HepG2 (cell line): ENCODE results near the gene GNL1. TPM values are rescaled to one million over a fixed set of nuclear protein-coding genes. Genes with fewer than 3 reads are reported as not detected.
A peak's percentile ranks its signal among the peaks of the same experiment; 100 is the strongest.

Experiments
- AKAP8 ChIP-seq: sonication (generic); formaldehyde crosslinking; IDR thresholded peaks from 2 replicates; pipeline ENCODE4 v1.5.1; 2020; ENCODE audit warnings: mild to moderate bottlenecking, missing genetic modification reagents
- AKNA ChIP-seq: sonication (generic); formaldehyde crosslinking; IDR thresholded peaks from 2 replicates; pipeline ENCODE4 v1.4.0; 2020; ENCODE audit warnings: missing genetic modification reagents, borderline replicate concordance
- ARID5B ChIP-seq: IDR thresholded peaks from 2 replicates; pipeline ENCODE4 v1.4.0; 2020; ENCODE audit warnings: mild to moderate bottlenecking, missing genetic modification reagents
- ASH2L ChIP-seq: fragments of 300-600, 200-600 bp; sonication (generic); IDR thresholded peaks from 2 replicates; pipeline ENCODE4 v1.7.0; 2017; ENCODE audit warnings: low read depth, mild to moderate bottlenecking, moderate library complexity, mixed read lengths, low read length; ENCODE audit not compliant: insufficient read length
- ETV5 ChIP-seq: IDR thresholded peaks from 2 replicates; pipeline ENCODE4 v1.6.1; 2018; ENCODE audit warnings: missing biosample characterization, missing genetic modification reagents, inconsistent platforms, borderline replicate concordance
- MAFG ChIP-seq: sonication (generic); formaldehyde crosslinking; IDR thresholded peaks from 2 replicates; pipeline ENCODE4 v1.5.1; 2020; ENCODE audit warnings: mild to moderate bottlenecking, missing genetic modification reagents
- MLXIP ChIP-seq: sonication (generic); formaldehyde crosslinking; IDR thresholded peaks from 2 replicates; pipeline ENCODE4 v1.9.0; 2021; ENCODE audit warnings: missing genetic modification reagents, borderline replicate concordance
- NFYB ChIP-seq: sonication (generic); formaldehyde crosslinking; IDR thresholded peaks from 2 replicates; pipeline ENCODE4 v1.4.0; 2020; ENCODE audit warnings: missing genetic modification reagents
- REL ChIP-seq: sonication (generic); formaldehyde crosslinking; conservative IDR thresholded peaks from 2 replicates; pipeline ENCODE4 v1.8.0; 2022; ENCODE audit warnings: mild to moderate bottlenecking, missing genetic modification reagents, moderate library complexity
- YEATS2 ChIP-seq: sonication (generic); formaldehyde crosslinking; IDR thresholded peaks from 2 replicates; pipeline ENCODE4 v1.4.0; 2020; ENCODE audit warnings: missing genetic modification reagents, borderline replicate concordance
- ZBTB26 ChIP-seq: IDR thresholded peaks from 2 replicates; pipeline ENCODE4 v1.6.1; 2016; ENCODE audit warnings: missing compliant biosample characterization, missing genetic modification reagents, borderline replicate concordance
- ZNF326 ChIP-seq: sonication (generic); formaldehyde crosslinking; IDR thresholded peaks from 2 replicates; pipeline ENCODE4 v1.4.0; 2020; ENCODE audit warnings: missing genetic modification reagents, borderline replicate concordance
- ZNF678 ChIP-seq: sonication (generic); formaldehyde crosslinking; IDR thresholded peaks from 2 replicates; pipeline ENCODE4 v1.4.0; 2020; ENCODE audit warnings: mild to moderate bottlenecking, missing genetic modification reagents
- ZNF7 ChIP-seq: IDR thresholded peaks from 2 replicates; pipeline ENCODE4 v1.6.1; 2016; ENCODE audit warnings: missing biosample characterization, missing genetic modification reagents
- polyA plus RNA-seq, 8 experiments: library from polyadenylated mRNA; depleted of rRNA in 3 of 8; stranded (reverse) in 7 of 8; unstranded in 1 of 8; fragments of >200 nt; fragmentation: Illumina TruSeq in 4 of 8; extraction: Trizol in 4 of 8; gene quantifications; 2 replicates each; pipeline versions ENCODE4 v1.2.1 to v1.2.3, GENCODE V29; 2011 to 2016; ENCODE audit warnings: low read depth in 4 of 8, missing spikeins in 1 of 8, mixed read lengths in 1 of 8; ENCODE audit not compliant: insufficient read depth in 1 of 8
- total RNA-seq, 5 experiments: library from RNA; depleted of rRNA; stranded (reverse); fragments of >200 nt; fragmentation: Illumina TruSeq; extraction: Trizol; gene quantifications; 2 replicates each; pipeline ENCODE4 v1.2.3, GENCODE V29; 2016; ENCODE audit warnings: low read depth in 1 of 5

Gene GNL1
- total and polyA plus RNA-seq, 2 of the 13 experiments (the other 11 are each of a cell fraction or from before 2014, with no cell fraction given) = 35.0 to 55.6 TPM

GRCh38 chr6:30556066-30556905 is at the start of gene GNL1 (continued):
- no peak for TF ChIP-seq AKNA
- TF ChIP-seq YEATS2 (CRISPR knock-in tag) = no peak; the same call in 1 of the 2 replicates
- peak; percentile 68 for TF ChIP-seq ZBTB26 (CRISPR knock-in tag)
- peak; percentile 49 for TF ChIP-seq ARID5B (CRISPR knock-in tag)
- peak; percentile 7; the same call in 1 of the 2 replicates for TF ChIP-seq REL (CRISPR knock-in tag)
- TF ChIP-seq ZNF326 (CRISPR knock-in tag) = no peak
- no peak for TF ChIP-seq ZNF678 (CRISPR knock-in tag)
- no peak; the same call in 1 of the 2 replicates for TF ChIP-seq NFYB (CRISPR knock-in tag)
- no peak for TF ChIP-seq AKAP8 (CRISPR knock-in tag)
- 0 out of 2 replicates have a peak, but pooled peaks have one; percentile 27 for TF ChIP-seq ZNF7 (CRISPR knock-in tag)
- no peak for TF ChIP-seq ETV5
- TF ChIP-seq MLXIP (CRISPR knock-in tag) = 0 out of 2 replicates have a peak, but pooled peaks have one; percentile 28
- no peak for TF ChIP-seq ASH2L
- TF ChIP-seq MAFG = no peak
